SU-DHL-6 (cell line): ENCODE data around the gene SPNS2.
"Not testable (repeated sequence)": the region's sequence is repeated elsewhere in the genome, so short reads cannot be mapped to it uniquely, and the experiment has no call there.

ENCODE experiments used
- H2AFZ ChIP-seq: fragments of 200-600 bp; sonication (generic); 2 replicates; pipeline ENCODE4 v1.6.1; 2014; ENCODE audit warnings: low read depth, mild to moderate bottlenecking, moderate library complexity, mixed read lengths, antibody characterized with exemption, low read length; ENCODE audit not compliant: severe bottlenecking
- H3F3A ChIP-seq: fragments of 200-600 bp; shearing (Covaris generic); 2 replicates; pipeline ENCODE4 v1.6.0; 2016; ENCODE audit warnings: antibody characterized with exemption, mild to moderate bottlenecking; ENCODE audit not compliant: insufficient read depth
- H3K27ac ChIP-seq: fragments of 200-600 bp; sonication (generic); 2 replicates; pipeline ENCODE4 v1.5.1; 2016; ENCODE audit warnings: low read depth, mild to moderate bottlenecking, low read length, moderate library complexity, mixed read lengths
- H3K27me3 ChIP-seq: fragments of 200-600 bp; sonication (generic), shearing (Covaris generic); 2 replicates; pipeline ENCODE4 v1.6.0; 2014; ENCODE audit warnings: mild to moderate bottlenecking, low read length
- H3K36me3 ChIP-seq: fragments of 200-600 bp; sonication (generic); 2 replicates; pipeline ENCODE4 v1.6.1; 2014; ENCODE audit warnings: mild to moderate bottlenecking, low read length, mixed read lengths
- H3K4me2 ChIP-seq: fragments of 300-600, 200-600 bp; shearing (Covaris generic), sonication (generic); 2 replicates; pipeline ENCODE4 v1.6.0; 2014; ENCODE audit warnings: low read length, low read depth, mild to moderate bottlenecking; ENCODE audit not compliant: poor library complexity, severe bottlenecking
- H3K4me3 ChIP-seq: fragments of 200-600 bp; sonication (generic); 2 replicates; pipeline ENCODE4 v1.5.1; 2014; ENCODE audit warnings: antibody characterized with exemption, low read length, mild to moderate bottlenecking, mixed read lengths; ENCODE audit not compliant: insufficient read depth, poor library complexity, severe bottlenecking
- H3K79me2 ChIP-seq: fragments of 200-600 bp; sonication (generic); 2 replicates; pipeline ENCODE4 v1.6.1; 2014; ENCODE audit warnings: mild to moderate bottlenecking, low read length, moderate library complexity; ENCODE audit not compliant: insufficient read depth
- H3K9ac ChIP-seq: fragments of 200-600 bp; sonication (generic); 2 replicates; pipeline ENCODE4 v1.7.0; 2014; ENCODE audit warnings: mild to moderate bottlenecking, low read length
- H3K9me2 ChIP-seq: fragments of 200-600 bp; sonication (generic); replicated peaks from 2 replicates; pipeline ENCODE4 v1.6.1; 2014; ENCODE audit warnings: low read length; ENCODE audit not compliant: insufficient read depth
- H3K9me3 ChIP-seq: fragments of 200-600 bp; sonication (generic); 2 replicates; pipeline ENCODE4 v1.6.1; 2014; ENCODE audit warnings: low read length, mixed read lengths; ENCODE audit not compliant: insufficient read depth
- H4K20me1 ChIP-seq: fragments of 200-600 bp; sonication (generic); 2 replicates; pipeline ENCODE4 v1.6.1; 2014; ENCODE audit warnings: low read depth, mild to moderate bottlenecking, antibody characterized with exemption, low read length, moderate library complexity, mixed read lengths
- CTCF ChIP-seq: fragments of 200-600 bp; sonication (generic); IDR thresholded peaks from one replicate; pipeline ENCODE4 v1.5.1; 2017; ENCODE audit warnings: antibody characterized with exemption, mild to moderate bottlenecking, low read length, moderate library complexity; ENCODE audit not compliant: insufficient read depth, poor library complexity, severe bottlenecking
- EZH2phosphoT487 ChIP-seq: fragments of 200-600 bp; sonication (generic), shearing (Covaris generic); conservative IDR thresholded peaks from 2 replicates; pipeline ENCODE4 v1.6.1; 2018; ENCODE audit warnings: mild to moderate bottlenecking, antibody characterized with exemption, low read length, moderate library complexity, mixed read lengths

SPNS2 gene

GRCh38 chr17:4576161-4576558 is 77.5 kb downstream of the SPNS2 start:
- no peaks in the 10 kb centered on the region for H3K9me3 ChIP-seq
- H3K27me3 ChIP-seq, result no peaks in the 10 kb centered on the region
- H3K79me2 ChIP-seq, result no peaks in the 10 kb centered on the region
- no peak overlapping the region for H2AFZ ChIP-seq
- H3K9me2 ChIP-seq, result no peaks in the 10 kb centered on the region
- no peak overlapping the region for H3K4me3 ChIP-seq
- H3K9ac ChIP-seq, result no peak overlapping the region
- H3F3A ChIP-seq, result no peaks in the 10 kb centered on the region
- H3K4me2 ChIP-seq, result no peak overlapping the region
- H4K20me1 ChIP-seq, result no peaks in the 10 kb centered on the region
- no peak for TF ChIP-seq EZH2phosphoT487
- TF ChIP-seq CTCF, result no peak
- no peak overlapping the region for H3K27ac ChIP-seq
- no peaks in the 10 kb centered on the region for H3K36me3 ChIP-seq

GRCh38 chr17:4576729-4577322 is 78.1 kb downstream of the SPNS2 start:
- Histone ChIP-seq H3K9ac (no peak overlapping the region), H2AFZ (no peak overlapping the region), H3K9me2 (no peaks in the 10 kb centered on the region), H3K36me3 (no peaks in the 10 kb centered on the region), H3K4me2 (no peak overlapping the region), H3K27ac (no peak overlapping the region), H3K27me3 (no peaks in the 10 kb centered on the region), H3F3A (no peaks in the 10 kb centered on the region), H3K9me3 (no peaks in the 10 kb centered on the region), H3K79me2 (no peaks in the 10 kb centered on the region), H4K20me1 (no peaks in the 10 kb centered on the region), H3K4me3 (no peak overlapping the region)
- TF ChIP-seq CTCF, result no peak
- no peak for TF ChIP-seq EZH2phosphoT487

- H3K36me3 ChIP-seq, result no peaks in the 10 kb centered on the region
- H3K4me3 ChIP-seq, result no peak overlapping the region
- H3K9me2 ChIP-seq, result no peaks in the 10 kb centered on the region
- no peaks in the 10 kb centered on the region for H3F3A ChIP-seq
- no peaks in the 10 kb centered on the region for H3K27me3 ChIP-seq
- H2AFZ ChIP-seq, result no peak overlapping the region
- TF ChIP-seq EZH2phosphoT487 (no peak), CTCF (no peak)
- H3K9ac ChIP-seq, result no peak overlapping the region
- H3K79me2 ChIP-seq, result no peaks in the 10 kb centered on the region
- no peak overlapping the region for H3K4me2 ChIP-seq
- no peaks in the 10 kb centered on the region for H4K20me1 ChIP-seq
- H3K9me3 ChIP-seq, result no peaks in the 10 kb centered on the region
- no peak overlapping the region for H3K27ac ChIP-seq
Observed at GRCh38 chr17:4577386-4577993, 78.8 kb downstream of the SPNS2 start.

GRCh38 chr17:4578349-4578748 is 79.7 kb downstream of the SPNS2 start:
- H4K20me1 ChIP-seq, H3K4me2 ChIP-seq, H3K9me2 ChIP-seq, H3K9ac ChIP-seq, H3K79me2 ChIP-seq, H3K9me3 ChIP-seq, H3K27ac ChIP-seq, H3F3A ChIP-seq, H3K4me3 ChIP-seq, H3K36me3 ChIP-seq, H2AFZ ChIP-seq, H3K27me3 ChIP-seq: not testable (repeated sequence)
